Measurements from ENCODE around the gene FGL2. TPM values are rescaled to one million over a fixed set of nuclear protein-coding genes. Genes with fewer than 3 reads are reported as not detected.
"Not testable (repeated sequence)": the region's sequence is repeated elsewhere in the genome, so short reads cannot be mapped to it uniquely, and the experiment has no call there.

Gene FGL2
- total RNA-seq, 1 experiment from 2014 or later = 0.11 TPM

DNA sequence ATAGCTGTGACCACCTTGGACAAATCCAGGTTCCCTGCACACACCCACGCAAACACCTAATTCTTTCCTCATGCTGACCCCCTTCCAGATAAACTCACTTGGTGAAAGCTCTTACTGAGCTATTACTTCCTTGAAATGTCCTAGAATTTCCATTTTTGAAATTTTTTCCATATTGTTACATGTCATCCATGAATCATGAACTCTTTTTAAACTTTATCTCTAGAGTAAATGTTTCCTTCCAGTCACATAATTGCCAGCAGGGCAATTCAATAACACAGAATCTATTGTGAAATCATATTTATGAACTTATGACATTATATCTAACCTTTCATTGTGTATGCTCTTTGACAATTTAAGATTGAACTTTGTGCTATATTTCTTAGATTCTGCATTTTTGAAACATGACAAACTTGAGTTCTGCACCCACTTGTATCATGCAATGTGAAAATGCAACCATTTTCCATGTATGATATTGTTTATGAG is 26.8 kb upstream of the FGL2 start:
- Histone ChIP-seq H3K9me3 (replicated peaks) (no peaks in the 10 kb centered on the region), H3K4me1 (replicated peaks) (no peaks in the 10 kb centered on the region), H3K27me3 (replicated peaks) (no peaks in the 10 kb centered on the region), H3K4me3 (no peak overlapping the region), H3K27ac (no peak overlapping the region), H3K36me3 (no peaks in the 10 kb centered on the region)
- no peak for DNase-seq (ENCODE audit: low read depth in 1 of 2, low spot score in 2 of 2)

DNA sequence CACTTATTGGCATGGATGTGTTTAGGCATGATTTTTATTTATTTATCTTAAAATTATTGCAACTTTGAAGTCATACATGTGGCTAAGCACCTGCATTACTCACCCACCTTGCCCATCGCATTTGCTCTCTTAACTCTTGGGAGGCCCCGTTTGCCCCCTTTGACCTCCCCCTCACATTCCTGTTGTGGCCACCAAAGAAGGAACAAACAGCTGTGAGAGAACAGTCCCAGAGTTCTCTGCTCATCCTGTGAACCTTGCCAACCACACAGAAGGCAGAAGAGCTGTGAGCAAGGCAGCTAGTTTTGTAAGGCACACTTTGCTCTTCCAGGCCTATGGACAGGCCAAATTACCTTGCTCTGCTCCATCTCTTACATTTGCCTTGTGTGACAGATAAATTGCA is 23.6 kb upstream of the FGL2 start:
- Histone ChIP-seq H3K36me3 (no peaks in the 10 kb centered on the region), H3K4me1 (replicated peaks) (no peaks in the 10 kb centered on the region), H3K9me3 (replicated peaks) (peaks cover 4% of the 10 kb centered on the region), H3K27ac (no peak overlapping the region), H3K4me3 (no peak overlapping the region), H3K27me3 (replicated peaks) (no peaks in the 10 kb centered on the region)
- DNase-seq (ENCODE audit: low read depth in 1 of 2, low spot score in 2 of 2) = no peak

DNA sequence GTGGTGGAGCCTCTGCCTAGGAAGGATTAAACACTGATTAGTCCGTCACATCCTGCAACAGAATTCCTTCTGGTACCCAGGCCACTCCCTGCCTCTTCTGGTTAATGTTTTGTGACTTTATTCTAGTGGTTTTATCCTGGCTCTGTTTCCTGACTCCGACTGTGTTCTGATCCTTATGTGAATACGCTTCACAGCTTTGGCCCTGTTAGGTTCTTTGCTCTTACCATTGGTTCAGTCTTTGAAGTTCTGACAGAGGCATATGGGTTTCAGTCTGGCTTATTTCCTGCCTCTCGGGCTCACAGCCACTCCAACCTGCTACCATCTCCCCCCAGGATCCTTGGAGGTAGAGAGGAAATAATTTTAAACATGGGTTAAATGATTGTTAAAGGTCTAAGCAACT is 23.2 kb upstream of the FGL2 start:
- H3K27me3 ChIP-seq (replicated peaks) = no peaks in the 10 kb centered on the region

DNA sequence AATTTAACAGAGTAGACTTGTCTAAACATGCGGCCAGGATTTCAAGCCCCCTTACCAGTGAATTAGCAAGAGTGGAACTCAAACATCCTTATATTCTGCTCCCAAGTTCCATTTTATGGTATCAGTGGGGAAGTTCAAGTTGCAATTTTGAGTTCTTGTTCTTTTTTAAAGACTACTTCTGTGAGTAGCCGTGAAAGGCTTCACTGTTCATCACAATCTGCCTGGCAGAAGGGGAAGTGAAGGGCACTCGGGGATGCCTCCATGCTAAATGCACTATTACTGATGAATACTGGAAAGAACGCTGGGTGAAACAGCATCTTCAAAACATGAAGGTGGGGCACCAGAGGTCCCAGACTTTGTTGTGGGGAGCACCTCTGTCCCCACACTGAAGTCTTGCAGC is 22.4 kb upstream of the FGL2 start:
- Histone ChIP-seq H3K4me3 (no peak overlapping the region), H3K9me3 (replicated peaks) (peaks cover 4% of the 10 kb centered on the region), H3K27me3 (replicated peaks) (no peaks in the 10 kb centered on the region), H3K4me1 (replicated peaks) (no peaks in the 10 kb centered on the region), H3K36me3 (no peaks in the 10 kb centered on the region), H3K27ac (no peak overlapping the region)
- DNase-seq (ENCODE audit: low read depth in 1 of 2, low spot score in 2 of 2) = no peak

More for the DNA sequence above, 23.2 kb upstream of the FGL2 start:
- Histone ChIP-seq H3K36me3 (no peaks in the 10 kb centered on the region), H3K4me1 (replicated peaks) (no peaks in the 10 kb centered on the region), H3K9me3 (replicated peaks) (peaks cover 4% of the 10 kb centered on the region), H3K4me3 (no peak overlapping the region), H3K27ac (no peak overlapping the region)
- no peak for DNase-seq (ENCODE audit: low read depth in 1 of 2, low spot score in 2 of 2)

DNA sequence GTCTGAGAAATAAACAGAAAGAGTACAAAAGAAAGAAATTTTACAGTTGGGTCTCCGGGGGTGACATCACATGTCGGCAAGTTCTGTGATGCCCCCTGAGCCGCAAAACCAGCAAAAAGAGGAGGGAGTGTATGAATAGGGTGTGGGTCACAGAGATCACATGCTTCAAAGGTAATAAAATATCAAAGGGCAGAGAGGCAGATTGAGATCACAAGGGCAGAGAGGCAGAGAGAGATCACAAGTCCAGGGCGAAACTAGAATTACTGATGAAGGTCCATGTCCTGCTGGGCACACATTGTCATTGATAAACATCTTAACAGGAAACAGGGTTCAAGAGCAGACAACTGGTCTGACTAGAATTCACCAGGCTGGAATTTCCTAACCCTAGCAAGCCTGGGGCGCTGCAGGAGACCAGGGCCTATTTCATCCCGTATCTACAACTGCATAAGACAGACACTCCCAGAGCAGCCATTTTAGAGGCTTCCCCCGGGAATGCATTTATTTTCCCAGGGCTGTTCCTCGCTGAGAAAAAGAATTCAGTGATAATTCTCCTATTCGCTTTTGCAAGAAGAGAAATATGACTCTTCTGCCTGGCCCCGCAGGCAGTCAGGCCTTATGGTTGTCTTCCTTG is 20.2 kb upstream of the FGL2 start:
- H3K9me3 ChIP-seq (replicated peaks); H3K36me3 ChIP-seq; H3K4me1 ChIP-seq (replicated peaks); DNase-seq (ENCODE audit: low read depth in 1 of 2, low spot score in 2 of 2); H3K4me3 ChIP-seq; H3K27ac ChIP-seq; H3K27me3 ChIP-seq (replicated peaks): not testable (repeated sequence)

DNA sequence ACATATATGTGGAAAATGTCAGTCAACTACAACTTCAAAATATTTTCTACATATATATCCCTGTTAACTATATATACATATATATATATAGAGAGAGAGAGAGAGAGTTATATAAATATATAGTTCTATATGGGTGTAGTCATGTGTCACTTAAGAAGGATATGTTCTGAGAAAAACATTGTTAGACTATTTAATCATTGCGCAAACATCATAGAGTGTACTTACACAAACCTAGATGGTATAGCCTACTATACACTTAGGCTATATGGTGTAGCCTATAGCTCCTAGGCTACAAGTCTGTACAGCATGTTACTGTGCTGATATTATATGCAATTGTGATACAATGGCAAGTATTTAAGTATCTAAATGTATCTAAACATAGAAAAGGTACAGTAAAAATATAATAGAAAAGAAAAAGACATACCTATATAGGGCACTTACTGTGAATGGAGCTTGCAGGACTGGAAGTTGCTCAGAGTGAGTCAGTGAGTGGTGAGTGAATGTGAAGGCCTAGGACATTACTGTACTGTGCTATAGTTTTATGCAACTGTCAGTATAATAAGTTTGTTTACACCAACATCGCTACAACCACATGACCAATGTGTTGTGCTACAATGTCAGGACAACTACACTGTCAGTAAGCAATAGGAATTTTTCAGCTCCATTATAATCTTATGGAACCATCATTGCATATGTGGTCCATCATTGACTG is 18.0 kb upstream of the FGL2 start:
- DNase-seq (ENCODE audit: low read depth in 1 of 2, low spot score in 2 of 2) = no peak
- no peaks in the 10 kb centered on the region for H3K36me3 ChIP-seq
- no peak overlapping the region for H3K27ac ChIP-seq
- no peaks in the 10 kb centered on the region for H3K27me3 ChIP-seq (replicated peaks)
- no peaks in the 10 kb centered on the region for H3K4me1 ChIP-seq (replicated peaks)
- H3K9me3 ChIP-seq (replicated peaks) = peaks cover 4% of the 10 kb centered on the region
- no peak overlapping the region for H3K4me3 ChIP-seq

DNA sequence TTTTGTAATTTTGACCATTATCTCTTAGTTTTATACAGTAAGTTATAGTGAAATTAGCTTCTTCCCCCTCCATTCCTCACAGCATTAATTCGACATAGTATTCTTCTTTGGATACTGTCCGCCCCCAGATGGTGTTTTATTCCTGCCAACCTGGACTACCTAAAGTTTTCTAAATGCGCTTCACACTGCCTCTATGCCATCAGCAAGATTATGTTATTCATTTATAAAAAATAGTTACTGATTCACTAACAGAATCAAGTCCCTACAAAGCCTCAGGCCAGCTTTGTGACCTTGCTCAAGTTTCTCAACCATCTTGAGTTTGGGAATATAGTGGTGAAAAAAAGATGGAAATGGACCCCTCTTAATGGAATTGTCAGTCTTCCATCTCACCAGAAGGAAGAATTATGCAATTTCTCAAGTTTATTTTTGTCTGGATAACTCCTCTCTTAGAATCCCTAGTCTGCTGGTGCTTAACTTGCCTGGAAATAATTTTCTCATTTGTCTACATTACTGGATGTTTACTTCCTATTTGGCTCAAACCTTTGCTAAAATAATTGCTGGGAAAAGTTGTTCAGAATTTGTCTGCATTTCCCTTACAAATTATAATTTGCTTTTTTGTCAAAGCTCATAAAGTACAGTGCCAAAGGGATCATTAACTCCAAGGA is 16.7 kb upstream of the FGL2 start:
- Histone ChIP-seq H3K27ac (no peak overlapping the region), H3K9me3 (replicated peaks) (peaks cover 4% of the 10 kb centered on the region)
- DNase-seq (ENCODE audit: low read depth in 1 of 2, low spot score in 2 of 2) = no peak

DNA sequence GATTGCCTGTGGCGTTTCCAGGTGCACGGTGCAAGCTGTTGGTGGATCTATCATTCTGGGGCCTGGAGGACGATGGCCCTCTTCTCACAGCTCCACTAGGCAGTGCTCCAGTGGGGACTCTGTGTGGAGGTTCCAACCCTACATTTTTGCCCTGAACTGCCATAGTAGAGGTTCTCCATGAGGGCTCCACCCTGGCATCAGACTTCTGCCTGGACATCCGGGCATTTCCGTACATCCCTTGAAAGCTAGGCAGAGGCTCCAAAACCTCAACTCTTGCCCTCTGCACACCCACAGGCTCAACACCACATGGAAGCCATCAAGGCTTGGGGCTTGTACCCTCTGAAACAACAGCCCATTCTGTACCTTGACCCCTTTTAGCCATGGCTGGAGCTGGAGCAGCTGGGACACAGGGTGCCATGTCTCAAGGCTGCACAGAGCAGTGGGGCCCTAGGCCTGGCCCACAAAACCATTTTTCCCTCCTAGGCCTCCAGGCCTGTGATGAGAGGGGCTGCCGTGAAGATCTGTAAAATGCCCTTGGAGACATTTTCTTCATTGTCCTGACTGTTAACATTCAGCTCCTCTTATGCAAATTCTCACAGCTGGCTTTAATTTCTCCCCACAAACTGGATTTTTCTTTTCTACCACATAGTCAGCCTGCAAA is 10.0 kb upstream of the FGL2 start:
- H3K4me1 ChIP-seq (replicated peaks) = no peaks in the 10 kb centered on the region
- peaks cover 3% of the 10 kb centered on the region; the same call in 1 of the 2 replicates for H3K9me3 ChIP-seq (replicated peaks)
- no peaks in the 10 kb centered on the region for H3K36me3 ChIP-seq
- no peaks in the 10 kb centered on the region for H3K27me3 ChIP-seq (replicated peaks)
- H3K27ac ChIP-seq = no peak overlapping the region
- H3K4me3 ChIP-seq = no peak overlapping the region
- DNase-seq (ENCODE audit: low read depth in 1 of 2, low spot score in 2 of 2) = no peak

More for the DNA sequence above, 16.7 kb upstream of the FGL2 start:
- Histone ChIP-seq H3K4me3 (no peak overlapping the region), H3K27me3 (replicated peaks) (no peaks in the 10 kb centered on the region), H3K36me3 (no peaks in the 10 kb centered on the region), H3K4me1 (replicated peaks) (no peaks in the 10 kb centered on the region)

DNA sequence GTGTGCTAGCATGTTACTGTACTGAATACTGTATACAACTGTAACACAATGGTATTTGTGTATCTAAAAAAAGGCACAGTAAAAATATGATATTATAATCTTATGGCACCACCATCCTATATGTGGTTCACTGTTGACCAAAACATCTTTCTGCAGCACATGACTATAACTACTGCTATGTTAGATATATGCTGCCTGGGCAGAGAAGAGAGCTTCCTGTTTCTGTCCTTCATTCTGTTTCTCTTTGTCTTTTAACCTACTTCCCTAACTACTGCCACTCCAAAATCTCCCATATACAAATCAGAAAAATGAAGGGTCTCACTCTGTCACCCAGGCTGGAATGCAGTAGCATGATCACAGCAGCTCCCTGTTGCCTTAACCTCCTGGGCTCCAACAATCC is 8.8 kb upstream of the FGL2 start:
- Histone ChIP-seq H3K9me3 (replicated peaks) (peaks cover 3% of the 10 kb centered on the region; the same call in 1 of the 2 replicates), H3K27me3 (replicated peaks) (no peaks in the 10 kb centered on the region), H3K4me1 (replicated peaks) (no peaks in the 10 kb centered on the region), H3K4me3 (no peak overlapping the region), H3K36me3 (no peaks in the 10 kb centered on the region), H3K27ac (no peak overlapping the region)
- DNase-seq (ENCODE audit: low read depth in 1 of 2, low spot score in 2 of 2) = no peak

DNA sequence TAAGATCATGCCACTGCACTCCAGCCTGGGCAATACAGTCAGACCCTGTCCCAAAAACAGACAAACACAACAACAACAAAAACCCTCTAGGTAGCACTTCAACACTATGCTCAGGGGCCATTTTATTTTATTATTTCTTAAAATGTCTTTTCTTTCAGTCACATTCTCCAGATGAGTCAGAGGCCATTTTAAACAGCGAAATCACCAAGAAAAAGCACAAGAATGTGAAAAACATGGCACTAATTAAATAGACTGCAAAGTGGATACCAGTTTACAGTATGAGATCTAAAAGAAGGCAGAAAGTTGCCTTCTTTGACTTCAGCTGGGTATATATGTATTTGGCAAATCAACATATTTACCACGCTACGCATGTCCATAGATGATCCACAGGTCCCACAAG is 6.1 kb upstream of the FGL2 start:
- DNase-seq (ENCODE audit: low read depth in 1 of 2, low spot score in 2 of 2) = no peak
- H3K27ac ChIP-seq = no peak overlapping the region
- H3K4me1 ChIP-seq (replicated peaks) = no peaks in the 10 kb centered on the region

DNA sequence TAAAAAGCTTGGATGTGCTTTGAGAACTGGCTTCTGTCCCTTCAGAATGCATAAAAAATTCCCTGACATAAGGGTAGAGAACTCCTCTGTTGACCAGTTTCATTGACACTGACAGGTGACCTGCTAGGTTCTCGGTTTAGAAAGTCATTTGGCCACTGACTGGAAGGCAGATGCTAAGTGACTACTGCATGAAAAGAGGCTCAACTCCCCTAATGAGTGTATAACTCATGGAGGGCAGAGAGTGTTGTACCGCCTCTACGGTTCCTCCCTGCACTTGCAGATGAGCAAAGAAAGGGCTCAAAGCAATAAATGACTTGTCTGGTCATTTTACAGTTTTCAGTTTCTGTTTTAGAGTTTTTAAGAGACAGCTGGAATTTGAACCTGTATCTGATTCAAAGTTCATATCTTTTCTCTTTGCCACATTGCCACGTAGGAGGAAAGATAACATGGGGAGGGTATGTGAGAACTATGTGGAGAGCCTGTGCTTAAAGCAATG is 2.9 kb upstream of the FGL2 start:
- Histone ChIP-seq H3K4me1 (replicated peaks) (no peaks in the 10 kb centered on the region), H3K36me3 (no peaks in the 10 kb centered on the region), H3K27me3 (replicated peaks) (no peaks in the 10 kb centered on the region), H3K4me3 (no peak overlapping the region), H3K27ac (no peak overlapping the region), H3K9me3 (replicated peaks) (no peaks in the 10 kb centered on the region)
- DNase-seq (ENCODE audit: low read depth in 1 of 2, low spot score in 2 of 2) = no peak

More for the DNA sequence above, 6.1 kb upstream of the FGL2 start:
- no peaks in the 10 kb centered on the region for H3K27me3 ChIP-seq (replicated peaks)
- H3K4me3 ChIP-seq = no peak overlapping the region
- no peaks in the 10 kb centered on the region for H3K36me3 ChIP-seq
- peaks cover 3% of the 10 kb centered on the region; the same call in 1 of the 2 replicates for H3K9me3 ChIP-seq (replicated peaks)

DNA sequence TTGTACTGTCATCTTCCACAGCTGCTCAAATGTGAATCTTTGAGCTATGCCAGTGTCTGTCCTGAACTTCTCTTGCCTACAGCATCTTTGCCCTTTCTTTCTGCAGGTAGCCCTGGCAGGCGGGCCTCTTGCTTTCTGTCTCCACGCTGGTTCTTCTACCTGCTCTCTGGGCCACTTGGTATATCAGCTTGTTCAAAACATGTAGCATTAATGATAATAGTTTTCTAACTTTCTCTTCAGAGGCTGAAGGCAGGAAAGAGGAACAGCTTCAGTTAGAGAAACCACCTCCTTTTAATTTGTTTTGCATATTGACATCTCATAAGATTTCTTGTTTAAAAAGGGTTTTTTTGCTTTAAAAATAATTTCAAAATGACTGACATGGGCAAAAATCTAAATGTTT is 923 bp upstream of the FGL2 start:
- Histone ChIP-seq H3K27me3 (replicated peaks) (no peaks in the 10 kb centered on the region), H3K27ac (no peak overlapping the region)
- DNase-seq (ENCODE audit: low read depth in 1 of 2, low spot score in 2 of 2) = no peak

DNA sequence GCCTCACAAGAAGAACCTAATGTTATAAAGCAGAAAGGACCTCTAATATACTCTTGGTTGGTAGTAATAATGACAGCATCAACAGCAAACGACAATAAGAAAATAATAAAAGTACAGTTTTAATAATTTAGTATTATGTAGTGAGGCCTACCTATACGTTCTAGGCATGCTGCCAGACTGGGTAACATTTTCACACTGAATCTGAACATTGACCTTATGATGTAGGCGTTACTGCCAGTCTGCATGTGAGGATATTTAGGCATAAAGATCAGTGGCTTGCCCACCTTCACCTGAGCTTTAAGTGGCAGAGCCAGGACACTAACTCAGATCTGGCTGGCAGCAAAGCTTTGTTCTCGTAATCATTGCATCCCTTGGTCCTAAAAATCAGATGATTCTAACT is 2.5 kb downstream of the FGL2 start:
- no peaks in the 10 kb centered on the region for H3K27me3 ChIP-seq (replicated peaks)
- no peaks in the 10 kb centered on the region for H3K9me3 ChIP-seq (replicated peaks)
- no peak for DNase-seq (ENCODE audit: low read depth in 1 of 2, low spot score in 2 of 2)
- no peak overlapping the region for H3K27ac ChIP-seq
- H3K4me3 ChIP-seq = no peak overlapping the region
- no peaks in the 10 kb centered on the region for H3K36me3 ChIP-seq
- no peaks in the 10 kb centered on the region for H3K4me1 ChIP-seq (replicated peaks)

More for the DNA sequence above, 923 bp upstream of the FGL2 start:
- H3K4me1 ChIP-seq (replicated peaks) = no peaks in the 10 kb centered on the region
- H3K36me3 ChIP-seq = no peaks in the 10 kb centered on the region
- no peak overlapping the region for H3K4me3 ChIP-seq
- H3K9me3 ChIP-seq (replicated peaks) = no peaks in the 10 kb centered on the region
